ENCODE measurements around the gene STIP1.

Gene STIP1

DNA sequence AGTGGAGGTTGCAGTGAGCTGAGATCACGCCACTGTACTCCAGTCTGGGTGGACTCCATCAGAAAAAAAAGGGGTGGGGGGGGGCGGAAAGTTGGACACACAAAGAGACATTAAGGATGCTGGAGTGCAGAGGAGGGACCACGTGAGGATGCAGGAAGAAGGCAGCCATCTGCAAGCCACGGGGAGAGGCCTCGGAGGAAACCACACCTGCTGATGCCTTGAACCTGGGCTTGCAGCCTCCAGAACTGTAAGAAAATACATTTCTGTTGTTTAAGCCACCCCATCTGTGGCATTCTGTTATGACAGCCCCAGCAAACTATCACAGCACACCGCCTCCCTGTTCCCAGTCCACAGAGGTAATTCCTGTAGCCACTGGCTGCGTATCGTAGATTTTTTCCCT, 9.2 kb upstream of the STIP1 start:
- H3K79me2 ChIP-seq (ENCODE audit: insufficient read depth, low read length), result no peaks in the 10 kb centered on the region
- peaks cover 5% of the 10 kb centered on the region; the same call in 1 of the 2 replicates for H3K9me3 ChIP-seq (ENCODE audit: low read length)
- H3K4me1 ChIP-seq (ENCODE audit: insufficient read depth, low read length, severe bottlenecking), result peaks cover 7% of the 10 kb centered on the region
- H3K4me3 ChIP-seq (ENCODE audit: low read depth, low read length, poor library complexity, severe bottlenecking), result no peak overlapping the region
- H3K27ac ChIP-seq (ENCODE audit: low read depth, low read length, poor library complexity, severe bottlenecking), result no peak overlapping the region
- no peaks in the 10 kb centered on the region for H4K20me1 ChIP-seq (ENCODE audit: insufficient read depth, low read length)
- no peaks in the 10 kb centered on the region for H3K9me2 ChIP-seq (ENCODE audit: low read depth, low read length)
- H2AFZ ChIP-seq (ENCODE audit: low read length), result no peak overlapping the region
- TF ChIP-seq, protein P1, sequence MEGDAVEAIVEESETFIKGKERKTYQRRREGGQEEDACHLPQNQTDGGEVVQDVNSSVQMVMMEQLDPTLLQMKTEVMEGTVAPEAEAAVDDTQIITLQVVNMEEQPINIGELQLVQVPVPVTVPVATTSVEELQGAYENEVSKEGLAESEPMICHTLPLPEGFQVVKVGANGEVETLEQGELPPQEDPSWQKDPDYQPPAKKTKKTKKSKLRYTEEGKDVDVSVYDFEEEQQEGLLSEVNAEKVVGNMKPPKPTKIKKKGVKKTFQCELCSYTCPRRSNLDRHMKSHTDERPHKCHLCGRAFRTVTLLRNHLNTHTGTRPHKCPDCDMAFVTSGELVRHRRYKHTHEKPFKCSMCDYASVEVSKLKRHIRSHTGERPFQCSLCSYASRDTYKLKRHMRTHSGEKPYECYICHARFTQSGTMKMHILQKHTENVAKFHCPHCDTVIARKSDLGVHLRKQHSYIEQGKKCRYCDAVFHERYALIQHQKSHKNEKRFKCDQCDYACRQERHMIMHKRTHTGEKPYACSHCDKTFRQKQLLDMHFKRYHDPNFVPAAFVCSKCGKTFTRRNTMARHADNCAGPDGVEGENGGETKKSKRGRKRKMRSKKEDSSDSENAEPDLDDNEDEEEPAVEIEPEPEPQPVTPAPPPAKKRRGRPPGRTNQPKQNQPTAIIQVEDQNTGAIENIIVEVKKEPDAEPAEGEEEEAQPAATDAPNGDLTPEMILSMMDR (IDR thresholded peaks at IDR 0.05; ENCODE audit: low read length), result no peak
- no peak for TF ChIP-seq EZH2 (IDR thresholded peaks at IDR 0.05; ENCODE audit: borderline replicate concordance, low read length)
- no peaks in the 10 kb centered on the region for H3K27me3 ChIP-seq (ENCODE audit: insufficient read depth, low read length)
- peaks cover 7% of the 10 kb centered on the region; the same call in 1 of the 2 replicates for H3K36me3 ChIP-seq (ENCODE audit: insufficient read depth, low read length)
- H3F3A ChIP-seq (ENCODE audit: insufficient read depth, low read length), result no peaks in the 10 kb centered on the region
- no peak overlapping the region for H3K4me2 ChIP-seq (ENCODE audit: low read length)
- H3K9ac ChIP-seq (ENCODE audit: low read length), result no peak overlapping the region

DNA sequence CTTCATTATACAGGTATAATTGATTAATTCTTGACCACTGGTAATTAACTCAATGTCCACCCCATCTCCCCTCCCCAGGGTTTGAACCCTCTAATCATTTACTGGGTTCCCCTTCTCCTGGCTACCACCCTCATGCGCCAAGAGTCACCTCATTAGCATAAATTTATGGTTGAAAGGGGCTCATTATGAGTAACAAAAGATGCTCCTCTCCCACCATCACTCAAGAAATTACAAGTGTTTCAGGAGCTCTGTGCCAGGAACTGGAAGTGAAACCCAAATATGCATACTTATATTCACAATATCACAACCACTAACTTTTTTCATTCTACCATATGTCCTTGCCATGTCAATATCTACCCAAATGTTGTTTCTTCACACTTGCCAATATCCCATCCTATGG, 7.8 kb upstream of the STIP1 start:
- Histone ChIP-seq H3K36me3 (ENCODE audit: insufficient read depth, low read length) (peaks cover 7% of the 10 kb centered on the region; the same call in 1 of the 2 replicates), H3K27me3 (ENCODE audit: insufficient read depth, low read length) (no peaks in the 10 kb centered on the region), H3K9ac (ENCODE audit: low read length) (no peak overlapping the region), H3F3A (ENCODE audit: insufficient read depth, low read length) (no peaks in the 10 kb centered on the region), H3K4me1 (ENCODE audit: insufficient read depth, low read length, severe bottlenecking) (peaks cover 21% of the 10 kb centered on the region), H3K79me2 (ENCODE audit: insufficient read depth, low read length) (no peaks in the 10 kb centered on the region), H3K9me3 (ENCODE audit: low read length) (peaks cover 5% of the 10 kb centered on the region; the same call in 1 of the 2 replicates), H2AFZ (ENCODE audit: low read length) (no peak overlapping the region), H3K27ac (ENCODE audit: low read depth, low read length, poor library complexity, severe bottlenecking) (no peak overlapping the region), H3K9me2 (ENCODE audit: low read depth, low read length) (no peaks in the 10 kb centered on the region), H3K4me2 (ENCODE audit: low read length) (no peak overlapping the region), H3K4me3 (ENCODE audit: low read depth, low read length, poor library complexity, severe bottlenecking) (no peak overlapping the region), H4K20me1 (ENCODE audit: insufficient read depth, low read length) (no peaks in the 10 kb centered on the region)
- TF ChIP-seq, protein P1 (IDR thresholded peaks at IDR 0.05; ENCODE audit: low read length), result no peak
- no peak for TF ChIP-seq EZH2 (IDR thresholded peaks at IDR 0.05; ENCODE audit: borderline replicate concordance, low read length)

DNA sequence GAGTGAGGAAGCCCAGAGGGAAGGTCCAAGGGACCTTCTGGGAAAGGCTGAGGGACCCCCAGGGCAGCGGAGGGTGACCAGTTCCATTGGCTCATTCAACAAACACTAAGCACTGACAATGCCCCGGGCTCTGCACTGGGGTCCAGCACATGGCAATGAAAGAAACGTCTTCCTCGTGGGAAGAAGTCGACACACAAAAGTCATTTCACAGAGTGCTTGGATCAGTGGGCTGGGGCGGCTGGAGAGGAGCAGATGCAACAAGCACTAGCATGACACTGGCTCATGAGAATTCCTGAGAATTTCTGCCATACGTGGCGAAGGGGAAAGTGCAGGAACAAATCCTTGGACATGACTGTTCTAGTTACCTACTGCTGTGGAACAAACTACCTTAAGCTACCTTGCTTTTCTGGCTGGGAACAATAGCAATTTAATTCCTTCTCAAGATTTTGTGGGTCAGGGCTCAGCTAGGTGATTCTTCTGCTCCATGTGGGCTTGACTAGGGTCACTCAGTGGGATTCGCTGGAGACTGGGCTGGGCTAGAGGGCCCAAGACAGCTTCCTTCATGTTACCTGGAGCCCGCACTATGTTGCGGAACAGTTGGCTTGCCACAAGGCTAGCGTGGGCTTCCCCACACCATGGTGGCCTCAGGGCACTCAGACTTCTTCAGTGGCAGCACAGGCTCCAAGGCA, 6.9 kb upstream of the STIP1 start:
- H3K9ac ChIP-seq (ENCODE audit: low read length), result no peak overlapping the region
- TF ChIP-seq, protein P1 (IDR thresholded peaks at IDR 0.05; ENCODE audit: low read length), result no peak
- no peak for TF ChIP-seq EZH2 (IDR thresholded peaks at IDR 0.05; ENCODE audit: borderline replicate concordance, low read length)

More for the DNA sequence above, 6.9 kb upstream of the STIP1 start:
- H3K9me2 ChIP-seq (ENCODE audit: low read depth, low read length), result no peaks in the 10 kb centered on the region
- H3K4me3 ChIP-seq (ENCODE audit: low read depth, low read length, poor library complexity, severe bottlenecking), result no peak overlapping the region
- H3K27me3 ChIP-seq (ENCODE audit: insufficient read depth, low read length), result no peaks in the 10 kb centered on the region
- H3K9me3 ChIP-seq (ENCODE audit: low read length), result no peaks in the 10 kb centered on the region
- no peaks in the 10 kb centered on the region for H3F3A ChIP-seq (ENCODE audit: insufficient read depth, low read length)
- H3K36me3 ChIP-seq (ENCODE audit: insufficient read depth, low read length), result peaks cover 7% of the 10 kb centered on the region; the same call in 1 of the 2 replicates
- peaks cover 30% of the 10 kb centered on the region for H3K4me1 ChIP-seq (ENCODE audit: insufficient read depth, low read length, severe bottlenecking)
- no peaks in the 10 kb centered on the region for H4K20me1 ChIP-seq (ENCODE audit: insufficient read depth, low read length)
- H3K79me2 ChIP-seq (ENCODE audit: insufficient read depth, low read length), result no peaks in the 10 kb centered on the region
- H3K27ac ChIP-seq (ENCODE audit: low read depth, low read length, poor library complexity, severe bottlenecking), result no peak overlapping the region
- no peak overlapping the region for H2AFZ ChIP-seq (ENCODE audit: low read length)
- H3K4me2 ChIP-seq (ENCODE audit: low read length), result no peak overlapping the region

Measured in OCI-LY1 (cell line).